OCI-LY1 (cell line): ENCODE measurements around the gene EIPR1.

ENCODE experiments used
- H2AFZ ChIP-seq: fragments of 200-600 bp; sonication (generic), shearing (Covaris generic); 2 replicates; pipeline ENCODE4 v1.6.0; 2014; ENCODE audit warnings: antibody characterized with exemption, mild to moderate bottlenecking, low read length
- H3F3A ChIP-seq: fragments of 200-600 bp; sonication (generic), shearing (Covaris generic); 2 replicates; pipeline ENCODE4 v1.6.0; 2014; ENCODE audit warnings: mild to moderate bottlenecking, antibody characterized with exemption, low read length, moderate library complexity; ENCODE audit not compliant: insufficient read depth
- H3K27ac ChIP-seq: fragments of 200-600 bp; sonication (generic); 2 replicates; pipeline ENCODE4 v1.5.1; 2014; ENCODE audit warnings: low read length, mixed run types, mild to moderate bottlenecking, low read depth; ENCODE audit not compliant: poor library complexity, severe bottlenecking
- H3K27me3 ChIP-seq: fragments of 200-600 bp; sonication (generic); 2 replicates; pipeline ENCODE4 v1.6.0; 2014; ENCODE audit warnings: antibody characterized with exemption, mild to moderate bottlenecking, low read length, moderate library complexity; ENCODE audit not compliant: insufficient read depth
- H3K36me3 ChIP-seq: fragments of 200-600 bp; sonication (generic); 2 replicates; pipeline ENCODE4 v1.6.1; 2014; ENCODE audit warnings: mild to moderate bottlenecking, antibody characterized with exemption, low read length, moderate library complexity, mixed read lengths; ENCODE audit not compliant: insufficient read depth
- H3K4me1 ChIP-seq: fragments of 200-600 bp; sonication (generic); 2 replicates; pipeline ENCODE4 v1.5.1; 2014; ENCODE audit warnings: mild to moderate bottlenecking, low read length, moderate library complexity; ENCODE audit not compliant: insufficient read depth, severe bottlenecking
- H3K4me2 ChIP-seq: fragments of 200-600 bp; sonication (generic), shearing (Covaris generic); 2 replicates; pipeline ENCODE4 v1.6.1; 2014; ENCODE audit warnings: low read length
- H3K4me3 ChIP-seq: fragments of 200-600 bp; sonication (generic); 2 replicates; pipeline ENCODE4 v1.5.1; 2014; ENCODE audit warnings: low read length, low read depth, mild to moderate bottlenecking, mixed read lengths; ENCODE audit not compliant: poor library complexity, severe bottlenecking
- H3K79me2 ChIP-seq: fragments of 200-600 bp; shearing (Covaris generic); 2 replicates; pipeline ENCODE4 v1.6.1; 2016; ENCODE audit warnings: mixed run types, low read length, mixed read lengths; ENCODE audit not compliant: insufficient read depth
- H3K9ac ChIP-seq: fragments of 200-600 bp; sonication (generic), shearing (Covaris generic); 2 replicates; pipeline ENCODE4 v1.6.1; 2014; ENCODE audit warnings: mild to moderate bottlenecking, low read length, mixed read lengths
- H3K9me2 ChIP-seq: fragments of 200-600 bp; sonication (generic), shearing (Covaris generic); 2 replicates; pipeline ENCODE4 v1.6.1; 2014; ENCODE audit warnings: low read depth, mild to moderate bottlenecking, low read length, mixed read lengths
- H3K9me3 ChIP-seq: fragments of 200-600 bp; shearing (Covaris generic); 2 replicates; pipeline ENCODE4 v1.6.1; 2014; ENCODE audit warnings: low read length, mixed read lengths
- H4K20me1 ChIP-seq: fragments of 200-600 bp; sonication (generic), shearing (Covaris generic); 2 replicates; pipeline ENCODE4 v1.6.0; 2016; ENCODE audit warnings: mild to moderate bottlenecking, low read length; ENCODE audit not compliant: insufficient read depth
- EZH2 ChIP-seq: fragments of 200-600 bp; sonication (generic), shearing (Covaris generic); IDR thresholded peaks from 2 replicates; pipeline ENCODE4 v1.8.0; 2017; ENCODE audit warnings: borderline replicate concordance, mixed run types, mild to moderate bottlenecking, antibody characterized with exemption, low read length, moderate library complexity, mixed read lengths
- TF ChIP-seq, protein P1 (sequence below): fragments of 200-600 bp; sonication (generic), shearing (Covaris generic); IDR thresholded peaks from 2 replicates; pipeline ENCODE4 v1.5.1; 2017; ENCODE audit warnings: mild to moderate bottlenecking, antibody characterized with exemption, low read length, moderate library complexity, mixed read lengths

Gene EIPR1

DNA sequence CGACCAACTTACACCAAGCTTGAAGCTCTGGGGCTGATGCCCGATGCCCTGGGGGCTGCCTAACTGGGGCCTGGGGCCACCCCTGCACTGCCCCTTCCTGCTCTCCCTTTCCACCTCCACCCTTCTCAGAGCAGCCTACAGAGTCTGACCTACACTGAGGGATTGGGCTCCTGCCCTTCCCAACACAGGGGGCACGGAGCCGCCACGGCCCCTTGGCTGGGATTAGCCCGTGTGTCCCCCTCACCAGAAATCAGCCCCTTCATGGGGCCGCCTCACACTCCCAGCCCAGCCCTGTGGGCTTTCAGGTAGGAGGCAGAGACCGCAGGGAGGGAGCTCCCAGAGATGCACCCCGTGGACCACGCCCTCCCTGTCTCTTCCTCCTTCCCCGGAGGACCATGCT is 198.0 kb downstream of the EIPR1 start:
- no peak overlapping the region for H3K4me2 ChIP-seq
- no peak overlapping the region for H3K4me3 ChIP-seq
- no peaks in the 10 kb centered on the region for H3K27me3 ChIP-seq
- no peaks in the 10 kb centered on the region for H3K9me3 ChIP-seq
- no peaks in the 10 kb centered on the region for H3K79me2 ChIP-seq
- H3K9ac ChIP-seq = no peak overlapping the region
- H3K4me1 ChIP-seq = peaks cover 5% of the 10 kb centered on the region
- no peak for TF ChIP-seq EZH2
- TF ChIP-seq, protein P1, sequence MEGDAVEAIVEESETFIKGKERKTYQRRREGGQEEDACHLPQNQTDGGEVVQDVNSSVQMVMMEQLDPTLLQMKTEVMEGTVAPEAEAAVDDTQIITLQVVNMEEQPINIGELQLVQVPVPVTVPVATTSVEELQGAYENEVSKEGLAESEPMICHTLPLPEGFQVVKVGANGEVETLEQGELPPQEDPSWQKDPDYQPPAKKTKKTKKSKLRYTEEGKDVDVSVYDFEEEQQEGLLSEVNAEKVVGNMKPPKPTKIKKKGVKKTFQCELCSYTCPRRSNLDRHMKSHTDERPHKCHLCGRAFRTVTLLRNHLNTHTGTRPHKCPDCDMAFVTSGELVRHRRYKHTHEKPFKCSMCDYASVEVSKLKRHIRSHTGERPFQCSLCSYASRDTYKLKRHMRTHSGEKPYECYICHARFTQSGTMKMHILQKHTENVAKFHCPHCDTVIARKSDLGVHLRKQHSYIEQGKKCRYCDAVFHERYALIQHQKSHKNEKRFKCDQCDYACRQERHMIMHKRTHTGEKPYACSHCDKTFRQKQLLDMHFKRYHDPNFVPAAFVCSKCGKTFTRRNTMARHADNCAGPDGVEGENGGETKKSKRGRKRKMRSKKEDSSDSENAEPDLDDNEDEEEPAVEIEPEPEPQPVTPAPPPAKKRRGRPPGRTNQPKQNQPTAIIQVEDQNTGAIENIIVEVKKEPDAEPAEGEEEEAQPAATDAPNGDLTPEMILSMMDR = no peak
- H3K27ac ChIP-seq = no peak overlapping the region
- H3K36me3 ChIP-seq = 0 out of 2 replicates have a peak, but pooled peaks cover 4% of the 10 kb centered on the region
- H3F3A ChIP-seq = no peaks in the 10 kb centered on the region
- H4K20me1 ChIP-seq = no peaks in the 10 kb centered on the region
- no peaks in the 10 kb centered on the region for H3K9me2 ChIP-seq
- no peak overlapping the region for H2AFZ ChIP-seq

DNA sequence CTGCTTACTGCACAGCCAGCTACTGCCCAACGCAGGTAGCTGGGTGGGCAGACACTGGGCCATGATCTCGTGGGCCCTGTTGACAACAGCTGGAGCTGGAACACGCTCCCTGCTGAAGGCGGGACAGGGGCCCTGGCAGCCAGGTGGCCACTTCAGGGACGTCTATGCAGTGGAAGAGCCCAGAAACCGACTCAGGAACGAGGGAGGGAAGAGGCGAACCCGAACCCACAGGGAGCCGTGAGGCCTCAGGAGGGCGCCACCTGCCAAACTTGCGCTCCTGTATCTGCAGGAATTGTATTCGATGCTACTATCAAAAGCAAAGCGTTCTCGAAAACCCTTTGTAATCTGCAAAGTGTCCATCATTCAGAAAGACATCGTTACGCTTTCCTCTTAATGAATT is 198.4 kb downstream of the EIPR1 start:
- Histone ChIP-seq H3K36me3 (0 out of 2 replicates have a peak, but pooled peaks cover 4% of the 10 kb centered on the region), H3K27ac (no peak overlapping the region), H3K9ac (no peak overlapping the region), H3K79me2 (no peaks in the 10 kb centered on the region), H3K9me3 (no peaks in the 10 kb centered on the region), H3K4me1 (peaks cover 7% of the 10 kb centered on the region), H3F3A (no peaks in the 10 kb centered on the region), H2AFZ (no peak overlapping the region), H3K4me3 (no peak overlapping the region), H3K4me2 (no peak overlapping the region), H3K27me3 (no peaks in the 10 kb centered on the region), H4K20me1 (no peaks in the 10 kb centered on the region), H3K9me2 (no peaks in the 10 kb centered on the region)
- TF ChIP-seq EZH2 = no peak
- TF ChIP-seq, protein P1 = peak; percentile 59

DNA sequence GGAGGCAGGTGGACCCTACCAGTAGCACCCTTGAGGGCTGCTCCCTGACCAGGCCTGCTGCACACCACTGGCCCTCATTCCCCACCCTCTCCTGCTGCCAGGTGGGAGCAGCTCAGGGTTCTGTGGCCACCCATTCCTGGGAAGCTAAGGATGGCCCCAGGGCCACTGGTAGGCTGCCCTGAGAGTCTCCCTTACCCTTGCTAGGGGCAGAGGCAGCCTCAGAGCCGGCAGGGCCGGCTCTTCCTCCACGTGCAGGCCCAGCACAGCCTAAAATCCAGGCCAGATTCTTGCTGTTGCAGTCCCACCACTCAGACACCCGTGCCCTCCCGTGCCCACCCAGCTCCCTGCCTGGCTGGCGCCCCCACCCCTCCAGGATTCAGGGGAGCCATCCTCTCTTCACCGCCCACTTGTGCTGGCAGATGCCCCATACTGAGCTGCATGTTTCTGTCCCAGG is 199.0 kb downstream of the EIPR1 start:
- 0 out of 2 replicates have a peak, but pooled peaks cover 4% of the 10 kb centered on the region for H3K36me3 ChIP-seq
- H3K9me2 ChIP-seq = no peaks in the 10 kb centered on the region
- H3K27ac ChIP-seq = no peak overlapping the region
- H3K9me3 ChIP-seq = no peaks in the 10 kb centered on the region
- no peaks in the 10 kb centered on the region for H3F3A ChIP-seq
- H3K4me1 ChIP-seq = peaks cover 7% of the 10 kb centered on the region
- no peak for TF ChIP-seq EZH2
- TF ChIP-seq, protein P1 = no peak
- H3K4me2 ChIP-seq = no peak overlapping the region
- no peak overlapping the region for H2AFZ ChIP-seq
- no peak overlapping the region for H3K4me3 ChIP-seq
- H3K9ac ChIP-seq = no peak overlapping the region
- H3K27me3 ChIP-seq = no peaks in the 10 kb centered on the region
- no peaks in the 10 kb centered on the region for H4K20me1 ChIP-seq
- no peaks in the 10 kb centered on the region for H3K79me2 ChIP-seq
